ENCODE measurements around the gene FHIP1B. TPM values are rescaled to one million over a fixed set of nuclear protein-coding genes. Genes with fewer than 3 reads are reported as not detected.

FHIP1B gene
- total RNA-seq, 4 donors from 2014 or later: 23.8 to 50.9 (median 43.9) TPM

GRCh38 chr11:6228520-6228919, 5.9 kb downstream of the FHIP1B start:
- DNase-seq (ENCODE audit: low spot score): no peak
- TF ChIP-seq CTCF (IDR thresholded peaks at IDR 0.05): no peak
- no peak for ATAC-seq (ENCODE audit: low FRiP score)

- no peak for TF ChIP-seq CTCF (IDR thresholded peaks at IDR 0.05)
- ATAC-seq (ENCODE audit: low FRiP score) (no peak), DNase-seq (ENCODE audit: low spot score) (no peak)
Measured at GRCh38 chr11:6225896-6226295, 8.5 kb downstream of the FHIP1B start.

- DNase-seq (ENCODE audit: low spot score) (no peak), ATAC-seq (ENCODE audit: low FRiP score) (no peak)
- no peak for TF ChIP-seq CTCF (IDR thresholded peaks at IDR 0.05)
Measured at GRCh38 chr11:6225024-6225423, 9.4 kb downstream of the FHIP1B start.

GRCh38 chr11:6224421-6224820, 10.0 kb downstream of the FHIP1B start:
- ATAC-seq (ENCODE audit: low FRiP score): no peak

GRCh38 chr11:6223854-6224253, 10.6 kb downstream of the FHIP1B start:
- DNase-seq (ENCODE audit: low spot score) (no peak), ATAC-seq (ENCODE audit: low FRiP score) (no peak)
- TF ChIP-seq CTCF (IDR thresholded peaks at IDR 0.05): no peak

More at GRCh38 chr11:6224421-6224820, 10.0 kb downstream of the FHIP1B start:
- no peak for TF ChIP-seq CTCF (IDR thresholded peaks at IDR 0.05)
- DNase-seq (ENCODE audit: low spot score): no peak

GRCh38 chr11:6219359-6219758, 15.1 kb downstream of the FHIP1B start:
- DNase-seq (ENCODE audit: low spot score): no peak
- TF ChIP-seq CTCF (IDR thresholded peaks at IDR 0.05): no peak
- peak; percentile 94 for ATAC-seq (ENCODE audit: low FRiP score)

GRCh38 chr11:6217722-6218121, 16.7 kb downstream of the FHIP1B start:
- ATAC-seq (ENCODE audit: low FRiP score) (no peak), DNase-seq (ENCODE audit: low spot score) (no peak)
- no peak for TF ChIP-seq CTCF (IDR thresholded peaks at IDR 0.05)

Measured in omental fat pad (tissue), 4 donors.